H9 (cell line): ENCODE measurements around the gene FARP2. TPM values are rescaled to one million over a fixed set of nuclear protein-coding genes. Genes with fewer than 3 reads are reported as not detected.

Experiments
- DNase-seq: peaks from one replicate; pipeline ENCODE4 v3.0.0-alpha.2; 2017
- H2AFZ ChIP-seq: one replicate; pipeline ENCODE4 v1.6.1; 2013; ENCODE audit warnings: mild to moderate bottlenecking, low read length, control low read depth, moderate library complexity
- H2AK5ac ChIP-seq: 2 replicates; pipeline ENCODE4 v1.6.1; 2013; ENCODE audit warnings: low read length, control low read depth, mixed read lengths; ENCODE audit not compliant: insufficient read length
- H2BK120ac ChIP-seq: one replicate; pipeline ENCODE4 v1.6.1; 2013; ENCODE audit warnings: low read depth, mild to moderate bottlenecking, low read length, control low read depth, inconsistent platforms; ENCODE audit not compliant: poor library complexity, severe bottlenecking
- H2BK12ac ChIP-seq: 2 replicates; pipeline ENCODE4 v1.6.1; 2013; ENCODE audit warnings: low read length, control low read depth, mixed read lengths, low read depth; ENCODE audit not compliant: insufficient read length
- H2BK15ac ChIP-seq: 2 replicates; pipeline ENCODE4 v1.6.1; 2013; ENCODE audit warnings: low read depth, low read length, control low read depth
- H2BK20ac ChIP-seq: one replicate; pipeline ENCODE4 v1.6.1; 2013; ENCODE audit warnings: low read depth, mild to moderate bottlenecking, low read length, control low read depth, inconsistent platforms; ENCODE audit not compliant: poor library complexity, severe bottlenecking
- H2BK5ac ChIP-seq: 2 replicates; pipeline ENCODE4 v1.6.1; 2013; ENCODE audit warnings: low read length, control low read depth, mixed read lengths; ENCODE audit not compliant: insufficient read length
- H3K14ac ChIP-seq: 2 replicates; pipeline ENCODE4 v1.6.1; 2013; ENCODE audit warnings: low read length, control low read depth; ENCODE audit not compliant: insufficient read depth
- H3K18ac ChIP-seq: 2 replicates; pipeline ENCODE4 v1.6.1; 2013; ENCODE audit warnings: low read depth, mild to moderate bottlenecking, mixed read lengths, low read length, control low read depth; ENCODE audit not compliant: insufficient read length
- H3K23ac ChIP-seq: 2 replicates; pipeline ENCODE4 v1.6.1; 2013; ENCODE audit warnings: low read length, control low read depth, mixed read lengths, low read depth; ENCODE audit not compliant: insufficient read length
- H3K23me2 ChIP-seq: 2 replicates; pipeline ENCODE4 v1.6.1; 2013; ENCODE audit warnings: low read depth, mild to moderate bottlenecking, mixed read lengths, low read length, control low read depth; ENCODE audit not compliant: insufficient read length, poor library complexity, severe bottlenecking
- H3K27ac ChIP-seq: 2 replicates; pipeline ENCODE4 v1.5.1; 2013; ENCODE audit warnings: low read length, control low read depth, mixed read lengths, low read depth; ENCODE audit not compliant: insufficient read length
- H3K27me3 ChIP-seq: 2 replicates; pipeline ENCODE4 v1.6.1; 2013; ENCODE audit warnings: low read length, control low read depth, inconsistent platforms; ENCODE audit not compliant: insufficient read depth
- H3K4ac ChIP-seq: 2 replicates; pipeline ENCODE4 v1.6.1; 2013; ENCODE audit warnings: low read depth, mild to moderate bottlenecking, control low read depth, inconsistent platforms, low read length, moderate library complexity
- H3K4me1 ChIP-seq: 2 replicates; pipeline ENCODE4 v1.6.1; 2013; ENCODE audit warnings: low read length, control low read depth, inconsistent platforms; ENCODE audit not compliant: insufficient read depth
- H3K4me2 ChIP-seq: 2 replicates; pipeline ENCODE4 v1.6.1; 2013; ENCODE audit warnings: low read length, control low read depth, mixed read lengths; ENCODE audit not compliant: insufficient read length, insufficient read depth
- H3K56ac ChIP-seq: 2 replicates; pipeline ENCODE4 v1.6.1; 2013; ENCODE audit warnings: low read depth, mild to moderate bottlenecking, mixed read lengths, low read length, control low read depth; ENCODE audit not compliant: insufficient read length
- H3K79me1 ChIP-seq: 2 replicates; pipeline ENCODE4 v1.6.1; 2013; ENCODE audit warnings: low read depth, mild to moderate bottlenecking, moderate library complexity, low read length, control low read depth, inconsistent platforms; ENCODE audit not compliant: insufficient read depth, poor library complexity, severe bottlenecking
- H3K79me2 ChIP-seq: 2 replicates; pipeline ENCODE4 v1.6.1; 2013; ENCODE audit warnings: low read length, control low read depth, inconsistent platforms; ENCODE audit not compliant: insufficient read depth
- H3K9ac ChIP-seq: 2 replicates; pipeline ENCODE4 v1.6.1; 2013; ENCODE audit warnings: low read length, control low read depth, mixed read lengths; ENCODE audit not compliant: insufficient read length; ENCODE audit errors: extremely low read depth
- H3K9me3 ChIP-seq: one replicate; pipeline ENCODE4 v1.6.1; 2013; ENCODE audit warnings: low read depth, low read length, inconsistent platforms; ENCODE audit not compliant: control insufficient read depth
- H3T11ph ChIP-seq: one replicate; pipeline ENCODE4 v1.6.1; 2013; ENCODE audit warnings: mild to moderate bottlenecking, low read length, control low read depth, inconsistent platforms
- H4K20me1 ChIP-seq: one replicate; pipeline ENCODE4 v1.6.1; 2013; ENCODE audit not compliant: control insufficient read depth, insufficient read length, insufficient read depth
- H4K5ac ChIP-seq: 2 replicates; pipeline ENCODE4 v1.6.1; 2013; ENCODE audit warnings: low read depth, mild to moderate bottlenecking, mixed read lengths, low read length, control low read depth; ENCODE audit not compliant: insufficient read length
- H4K8ac ChIP-seq: replicated peaks from 2 replicates; pipeline ENCODE4 v1.6.1; 2013; ENCODE audit warnings: low read length, control low read depth, mixed read lengths, low read depth; ENCODE audit not compliant: insufficient read length
- H4K91ac ChIP-seq: 2 replicates; pipeline ENCODE4 v1.6.1; 2013; ENCODE audit warnings: low read depth, mild to moderate bottlenecking, moderate library complexity, mixed read lengths, low read length, control low read depth; ENCODE audit not compliant: insufficient read length
- H3K27ac Mint-ChIP-seq, 3 experiments: 2 replicates in 2 of 3; 3 replicates in 1 of 3; pipeline ENCODE4 v1.8.0; 2020 to 2021; ENCODE audit warnings: mixed read lengths in 3 of 3, mild to moderate bottlenecking in 1 of 3, moderate library complexity in 1 of 3
- H3K27me3 Mint-ChIP-seq: 2 replicates; pipeline ENCODE4 v1.8.0; 2021; ENCODE audit warnings: low read depth, mild to moderate bottlenecking, moderate library complexity, mixed read lengths
- H3K36me3 Mint-ChIP-seq, 3 experiments: 2 replicates in 2 of 3; 3 replicates in 1 of 3; pipeline ENCODE4 v1.8.0; 2020 to 2021; ENCODE audit warnings: low read depth in 3 of 3, mixed read lengths in 3 of 3; ENCODE audit not compliant: insufficient read depth in 1 of 3
- H3K4me1 Mint-ChIP-seq, 2 experiments: 2 replicates each; pipeline ENCODE4 v1.8.0; 2020; ENCODE audit warnings: mixed read lengths in 2 of 2
- H3K4me3 Mint-ChIP-seq, 2 experiments: 2 replicates in 1 of 2; 3 replicates in 1 of 2; pipeline ENCODE4 v1.8.0; 2020 to 2021; ENCODE audit warnings: mild to moderate bottlenecking in 2 of 2, mixed read lengths in 2 of 2, moderate library complexity in 1 of 2
- H3K9me3 Mint-ChIP-seq, 2 experiments: 2 replicates in 1 of 2; 3 replicates in 1 of 2; pipeline ENCODE4 v1.8.0; 2020; ENCODE audit warnings: mild to moderate bottlenecking in 2 of 2, mixed read lengths in 2 of 2, moderate library complexity in 1 of 2
- CTCF ChIP-seq: fragments of 200-600 bp; sonication (generic); conservative IDR thresholded peaks from 3 replicates; pipeline ENCODE4 v1.8.0; 2021; ENCODE audit warnings: antibody characterized with exemption, mild to moderate bottlenecking
- WGBS: extraction: QIAGEN DNeasy Blood & Tissue Kit; methylation state at CpG from one replicate; pipeline ENCODE4 v1.1.7; 2013; ENCODE audit warnings: missing lambda C conversion rate, low lambda C conversion rate, mixed read lengths; ENCODE audit not compliant: insufficient read length; ENCODE audit errors: extremely low coverage; 5-methylcytosine and 5-hydroxymethylcytosine counted together
- total RNA-seq: library from RNA; stranded (reverse); gene quantifications from 2 replicates; pipeline ENCODE4 v1.2.1, GENCODE V29; 2021

FARP2 gene
- total RNA-seq, 1 experiment from 2014 or later = 33.9 TPM

GRCh38 chr2:241417626-241418025, 61.5 kb downstream of the FARP2 start:
- no peaks in the 10 kb centered on the region for H3K23me2 ChIP-seq
- no peaks in the 10 kb centered on the region for H3K79me2 ChIP-seq
- H2BK120ac ChIP-seq = no peak overlapping the region
- H3K27ac Mint-ChIP-seq = peak overlapping the region in 1 of 3 experiments; percentile 21; a peak in 1 of 7 replicates
- no peaks in the 10 kb centered on the region for H3K79me1 ChIP-seq
- no peaks in the 10 kb centered on the region for H3K9me3 ChIP-seq
- H3K9ac ChIP-seq = no peak overlapping the region
- no peak overlapping the region for H2AK5ac ChIP-seq
- no peaks in the 10 kb centered on the region for H3K4me1 Mint-ChIP-seq
- H2BK5ac ChIP-seq = no peak overlapping the region
- WGBS = no CpG with 5 or more reads among the region's 6 CpGs
- H2AFZ ChIP-seq = no peak overlapping the region
- peaks cover 0 to 3% of the 10 kb centered on the region in 2 experiments; a peak in 2 of 5 replicates for H3K9me3 Mint-ChIP-seq
- H3K14ac ChIP-seq = no peak overlapping the region
- H2BK15ac ChIP-seq = no peak overlapping the region
- no peaks in the 10 kb centered on the region for H3K4me1 ChIP-seq
- no peak overlapping the region for H3K18ac ChIP-seq
- no peak overlapping the region for H3K4ac ChIP-seq
- H3K4me2 ChIP-seq = no peak overlapping the region
- no peak overlapping the region for H3K4me3 Mint-ChIP-seq
- H3K36me3 Mint-ChIP-seq = peaks cover 17 to 48% (median 27%) of the 10 kb centered on the region in 3 experiments; a peak in 6 of 7 replicates
- no peaks in the 10 kb centered on the region for H3K27me3 ChIP-seq
- H4K8ac ChIP-seq = no peak overlapping the region
- no peak overlapping the region for H3K27ac ChIP-seq
- H4K5ac ChIP-seq = no peak overlapping the region
- no peaks in the 10 kb centered on the region for H3K27me3 Mint-ChIP-seq
- no peaks in the 10 kb centered on the region for H4K20me1 ChIP-seq
- no peak for TF ChIP-seq CTCF
- H2BK20ac ChIP-seq = no peak overlapping the region
- no peak overlapping the region for H3K23ac ChIP-seq
- no peak overlapping the region for H2BK12ac ChIP-seq
- no peak overlapping the region for H4K91ac ChIP-seq
- H3T11ph ChIP-seq = no peak overlapping the region
- DNase-seq = no peak
- no peak overlapping the region for H3K56ac ChIP-seq
